Islet precursor cell (in vitro differentiated cells): ENCODE measurements around the gene LRCH4.

Experiments used
- DNase-seq: peaks from one replicate; pipeline ENCODE4 v3.0.0-alpha.2; 2018

LRCH4 gene

GRCh38 chr7:100585511-100586265 is at the start of gene LRCH4:
LRCH4 (minus strand) TSS chr7:100586129; CDS start chr7:100586100, 29 bp downstream.
- DNase-seq = peak; percentile 82

GRCh38 chr7:100632951-100633717 is 47.2 kb upstream of the LRCH4 start:
- peak; percentile 76 for DNase-seq

- DNase-seq = no peak
These were observed 44.1 kb upstream of the LRCH4 start for GRCh38 chr7:100630066-100630465.

GRCh38 chr7:100629117-100629716 is 43.3 kb upstream of the LRCH4 start:
- DNase-seq = peak; percentile 90

- DNase-seq = no peak
These were observed 41.3 kb upstream of the LRCH4 start for GRCh38 chr7:100627238-100627549.

GRCh38 chr7:100626530-100627237 is 40.8 kb upstream of the LRCH4 start:
- DNase-seq = peak; percentile 94

GRCh38 chr7:100626055-100626454 is 40.1 kb upstream of the LRCH4 start:
- no peak for DNase-seq

GRCh38 chr7:100623951-100624824 is 38.3 kb upstream of the LRCH4 start:
- DNase-seq = no peak

GRCh38 chr7:100621554-100621953 is 35.6 kb upstream of the LRCH4 start:
- no peak for DNase-seq

- DNase-seq = no peak
These were observed 34.9 kb upstream of the LRCH4 start for GRCh38 chr7:100620804-100621203.

GRCh38 chr7:100620239-100620638 is 34.3 kb upstream of the LRCH4 start:
- no peak for DNase-seq

GRCh38 chr7:100614308-100614861 is 28.5 kb upstream of the LRCH4 start:
- DNase-seq = no peak

GRCh38 chr7:100613412-100614175 is 27.7 kb upstream of the LRCH4 start:
- no peak for DNase-seq

GRCh38 chr7:100612730-100613390 is 26.9 kb upstream of the LRCH4 start:
- DNase-seq = no peak

GRCh38 chr7:100611983-100612729 is 26.2 kb upstream of the LRCH4 start, which contains the start of gene MOSPD3:
MOSPD3 (plus strand) TSS chr7:100612540; CDS start chr7:100612792, 252 bp downstream.
- DNase-seq = peak; percentile 99

GRCh38 chr7:100609958-100610357 is 24.0 kb upstream of the LRCH4 start:
- DNase-seq = no peak

GRCh38 chr7:100607111-100607510 is 21.2 kb upstream of the LRCH4 start:
- no peak for DNase-seq

- no peak for DNase-seq
These were observed 20.4 kb upstream of the LRCH4 start for GRCh38 chr7:100606313-100606712.
